ENCODE data around the gene TAS1R2.
"Not testable (repeated sequence)": the region's sequence is repeated elsewhere in the genome, so short reads cannot be mapped to it uniquely, and the experiment has no call there.

TAS1R2 gene

GRCh38 chr1:18855573-18855972 lies 3.9 kb downstream of the TAS1R2 start:
- no peak for DNase-seq (ENCODE audit: insufficient read length, low spot score)
- FAIRE-seq = no peak
- TF ChIP-seq, protein P1, sequence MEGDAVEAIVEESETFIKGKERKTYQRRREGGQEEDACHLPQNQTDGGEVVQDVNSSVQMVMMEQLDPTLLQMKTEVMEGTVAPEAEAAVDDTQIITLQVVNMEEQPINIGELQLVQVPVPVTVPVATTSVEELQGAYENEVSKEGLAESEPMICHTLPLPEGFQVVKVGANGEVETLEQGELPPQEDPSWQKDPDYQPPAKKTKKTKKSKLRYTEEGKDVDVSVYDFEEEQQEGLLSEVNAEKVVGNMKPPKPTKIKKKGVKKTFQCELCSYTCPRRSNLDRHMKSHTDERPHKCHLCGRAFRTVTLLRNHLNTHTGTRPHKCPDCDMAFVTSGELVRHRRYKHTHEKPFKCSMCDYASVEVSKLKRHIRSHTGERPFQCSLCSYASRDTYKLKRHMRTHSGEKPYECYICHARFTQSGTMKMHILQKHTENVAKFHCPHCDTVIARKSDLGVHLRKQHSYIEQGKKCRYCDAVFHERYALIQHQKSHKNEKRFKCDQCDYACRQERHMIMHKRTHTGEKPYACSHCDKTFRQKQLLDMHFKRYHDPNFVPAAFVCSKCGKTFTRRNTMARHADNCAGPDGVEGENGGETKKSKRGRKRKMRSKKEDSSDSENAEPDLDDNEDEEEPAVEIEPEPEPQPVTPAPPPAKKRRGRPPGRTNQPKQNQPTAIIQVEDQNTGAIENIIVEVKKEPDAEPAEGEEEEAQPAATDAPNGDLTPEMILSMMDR (IDR thresholded peaks at IDR 0.05; ENCODE audit: insufficient read depth, missing control alignments) = no peak

DNA sequence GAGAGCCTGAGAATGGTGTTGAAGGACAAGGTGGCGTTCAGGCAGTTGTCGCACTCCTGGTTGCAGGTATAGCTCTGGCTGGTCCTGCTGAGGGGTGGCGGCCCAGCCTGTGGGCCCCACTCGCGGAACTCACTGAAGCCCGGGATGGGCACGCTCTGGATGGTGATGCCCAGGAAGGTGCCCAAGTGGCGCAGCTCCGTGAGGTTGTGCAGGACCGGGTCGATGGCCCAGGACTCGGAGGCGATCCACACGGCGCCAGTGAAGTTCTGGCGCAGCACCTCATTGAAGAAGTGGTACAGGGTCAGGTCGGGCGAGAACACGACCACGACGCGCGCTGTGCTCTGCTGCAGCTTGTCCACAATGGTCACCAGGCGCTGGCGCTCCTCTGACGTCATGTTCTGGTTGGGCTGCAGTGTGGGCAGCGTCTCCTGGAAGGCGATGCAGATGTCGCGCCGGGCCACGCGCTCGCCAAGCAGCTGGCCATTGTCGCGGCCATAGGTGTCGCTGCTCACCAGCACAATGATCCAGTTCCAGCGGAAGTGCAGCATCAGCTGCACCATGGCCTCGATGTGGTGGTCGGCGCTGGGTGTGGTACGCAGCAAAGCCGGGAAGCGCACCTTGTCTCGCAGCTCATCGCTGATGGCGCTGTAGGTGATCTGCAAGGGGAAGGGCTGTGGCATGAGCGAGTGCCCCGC lies 5.0 kb downstream of the TAS1R2 start:
- no peak for FAIRE-seq
- TF ChIP-seq, protein P1 (IDR thresholded peaks at IDR 0.05; ENCODE audit: insufficient read depth, missing control alignments) = no peak
- no peak for DNase-seq (ENCODE audit: insufficient read length, low spot score)

DNA sequence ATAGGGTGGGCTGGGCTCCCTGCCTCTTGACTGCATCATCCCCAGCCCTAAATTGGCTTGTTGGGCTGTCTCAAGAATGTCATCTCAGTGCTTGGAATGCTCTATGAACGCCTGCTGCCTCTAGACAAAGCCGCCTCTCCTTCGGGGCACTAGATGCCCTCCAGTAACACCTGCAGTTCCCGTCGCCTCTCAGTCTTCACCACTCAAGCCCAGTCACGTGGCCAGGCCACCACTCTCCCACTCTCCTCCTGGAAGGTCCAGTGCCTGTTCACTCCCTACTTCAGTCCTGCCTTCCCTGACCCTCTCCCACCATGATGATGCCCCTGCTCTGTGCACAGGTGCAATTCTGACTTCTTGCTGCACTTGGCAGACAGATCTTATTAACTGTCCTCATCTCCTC lies 7.0 kb downstream of the TAS1R2 start:
- TF ChIP-seq, protein P1 (IDR thresholded peaks at IDR 0.05; ENCODE audit: insufficient read depth, missing control alignments) = no peak
- FAIRE-seq = no peak
- no peak for DNase-seq (ENCODE audit: insufficient read length, low spot score)

DNA sequence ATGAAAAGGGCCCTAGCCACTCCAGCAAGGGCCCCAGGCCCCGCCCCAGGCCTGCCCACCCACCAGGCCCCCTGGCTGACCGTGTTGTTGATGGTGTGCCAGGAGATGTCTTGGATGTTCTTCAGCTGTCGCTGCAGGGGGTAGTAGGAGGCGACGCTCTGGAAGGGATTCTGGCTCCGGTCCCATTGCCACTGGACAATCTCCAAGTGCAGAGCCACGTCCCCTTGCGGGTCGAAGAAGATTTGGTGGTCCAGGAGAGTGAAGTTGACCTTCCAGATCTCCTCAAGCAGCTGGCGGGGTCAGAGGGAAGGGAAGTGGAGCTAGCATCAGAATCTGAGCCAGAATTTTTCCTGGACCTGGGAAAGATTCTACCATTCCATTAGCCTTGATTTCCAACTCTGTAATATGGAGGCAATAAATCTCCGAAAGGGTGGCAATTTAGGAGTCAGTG lies 10.2 kb downstream of the TAS1R2 start:
- DNase-seq (ENCODE audit: insufficient read length, low spot score) = no peak
- TF ChIP-seq, protein P1 (IDR thresholded peaks at IDR 0.05; ENCODE audit: insufficient read depth, missing control alignments) = no peak
- no peak for FAIRE-seq

DNA sequence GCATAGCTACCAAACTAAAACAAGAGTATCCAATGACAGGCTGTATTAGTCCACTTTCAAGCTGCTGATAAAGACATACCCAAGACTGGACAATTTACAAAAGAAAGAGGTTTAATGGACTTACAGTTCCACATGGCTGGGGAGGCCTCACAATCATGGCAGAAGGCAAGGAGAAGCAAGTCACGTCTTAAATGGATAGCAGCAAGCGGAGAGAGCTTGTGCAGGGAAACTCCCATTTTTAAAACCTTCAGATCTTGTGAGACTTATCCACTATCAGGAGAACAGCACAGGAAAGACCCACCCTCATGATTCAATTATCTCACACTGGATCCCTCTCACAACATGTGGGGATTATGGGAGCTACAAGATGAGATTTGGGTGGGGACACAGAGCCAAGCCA lies 11.7 kb downstream of the TAS1R2 start:
- DNase-seq (ENCODE audit: insufficient read length, low spot score); FAIRE-seq: not testable (repeated sequence)

DNA sequence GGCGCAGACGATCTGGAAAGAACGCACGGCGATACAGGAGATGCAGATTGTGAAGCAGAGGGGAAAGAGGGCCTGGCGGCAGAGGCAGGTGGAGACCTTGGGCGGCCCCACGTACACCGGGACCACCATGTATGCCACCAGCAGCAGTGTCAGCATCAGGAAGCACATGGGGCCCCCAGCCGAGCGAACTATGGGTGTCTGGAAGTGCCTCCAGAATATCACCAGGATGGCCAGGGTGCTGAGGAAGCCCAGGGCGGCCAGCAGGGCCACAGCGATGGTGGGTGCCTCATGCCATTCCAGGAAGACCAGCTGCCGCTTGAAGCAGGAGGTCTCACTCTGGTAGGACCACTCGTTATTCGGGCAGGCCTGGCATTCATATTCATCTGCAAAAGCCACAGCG lies 19.3 kb downstream of the TAS1R2 start:
- DNase-seq (ENCODE audit: insufficient read length, low spot score) (no peak), FAIRE-seq (no peak)
- TF ChIP-seq, protein P1 (IDR thresholded peaks at IDR 0.05; ENCODE audit: insufficient read depth, missing control alignments) = no peak

GRCh38 chr1:18836654-18837053 lies 22.8 kb downstream of the TAS1R2 start:
- FAIRE-seq (no peak), DNase-seq (ENCODE audit: insufficient read length, low spot score) (no peak)
- TF ChIP-seq, protein P1 (IDR thresholded peaks at IDR 0.05; ENCODE audit: insufficient read depth, missing control alignments) = no peak

- FAIRE-seq; DNase-seq (ENCODE audit: insufficient read length, low spot score): not testable (repeated sequence)
Measured at GRCh38 chr1:18832319-18832718, 27.1 kb downstream of the TAS1R2 start.
